KOPT-K1 (cell line): ENCODE measurements around the gene FTO.
A peak's percentile ranks its signal among the peaks of the same experiment; 100 is the strongest.

ENCODE experiments used
- H3K27ac ChIP-seq: fragments of 200-600 bp; sonication (generic); 2 replicates; pipeline ENCODE4 v1.5.1; 2016; ENCODE audit warnings: antibody characterized with exemption, mild to moderate bottlenecking, low read depth, low read length; ENCODE audit not compliant: poor library complexity, severe bottlenecking
- H3K36me3 ChIP-seq: fragments of 200-600 bp; sonication (generic); 2 replicates; pipeline ENCODE4 v1.5.1; 2017; ENCODE audit warnings: antibody characterized with exemption, mild to moderate bottlenecking, low read length, moderate library complexity; ENCODE audit not compliant: insufficient read depth
- H3K9me3 ChIP-seq: fragments of 200-600 bp; sonication (generic); 2 replicates; pipeline ENCODE4 v1.5.1; 2017; ENCODE audit warnings: antibody characterized with exemption, low read length, mild to moderate bottlenecking; ENCODE audit not compliant: insufficient read depth, poor library complexity, severe bottlenecking

Gene FTO

DNA sequence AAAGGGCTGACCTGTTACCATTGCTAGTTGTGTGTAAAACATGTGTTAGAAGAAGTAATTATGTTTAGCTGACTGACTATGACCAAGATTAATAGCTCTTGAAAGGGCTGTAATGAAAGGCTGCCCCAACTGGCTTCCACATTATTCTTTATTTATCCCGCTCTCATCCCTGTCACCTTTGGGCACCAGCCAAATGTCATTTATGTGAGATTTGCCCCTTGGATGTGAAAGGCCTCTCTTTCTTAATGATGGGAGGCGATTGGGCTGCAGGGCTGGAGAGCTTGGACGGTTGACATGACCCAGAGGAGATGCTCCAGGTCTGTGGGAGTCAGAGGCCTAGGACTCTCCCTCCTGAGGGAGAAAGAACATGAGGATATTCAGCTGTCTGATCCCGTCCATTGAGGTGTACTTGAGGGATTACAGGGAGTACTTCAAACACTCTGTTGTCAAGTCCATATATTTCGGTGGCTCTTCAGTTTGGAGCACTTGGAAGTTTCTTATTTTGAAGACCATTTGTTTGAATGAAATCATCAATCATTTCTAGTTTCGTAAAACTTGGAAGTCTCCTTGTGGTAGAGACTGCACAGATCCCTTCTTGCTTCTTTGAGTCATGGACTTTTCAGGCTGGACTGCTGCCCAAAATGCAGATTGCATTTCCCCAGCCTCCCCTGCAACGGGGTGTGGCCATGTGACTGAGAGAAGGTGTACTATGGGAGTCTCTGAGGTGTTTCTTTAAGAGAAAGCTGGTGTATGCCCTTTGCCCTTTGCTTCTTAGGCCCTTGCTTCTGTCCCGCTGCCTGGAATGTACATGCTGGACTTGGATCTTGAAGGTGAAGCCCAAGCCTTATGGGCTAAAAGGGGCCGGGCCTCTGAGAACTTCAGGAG, 51.3 kb downstream of the FTO start:
- no peaks in the 10 kb centered on the region for H3K36me3 ChIP-seq
- no peaks in the 10 kb centered on the region for H3K9me3 ChIP-seq
- H3K27ac ChIP-seq = no peak overlapping the region

- H3K9me3 ChIP-seq = no peaks in the 10 kb centered on the region
- H3K36me3 ChIP-seq = no peaks in the 10 kb centered on the region
- H3K27ac ChIP-seq = no peak overlapping the region
Measured at GRCh38 chr16:53756275-53756996, 52.5 kb downstream of the FTO start.

- Histone ChIP-seq H3K27ac (no peak overlapping the region), H3K9me3 (no peaks in the 10 kb centered on the region), H3K36me3 (no peaks in the 10 kb centered on the region)
Measured at GRCh38 chr16:53757971-53758609, 54.1 kb downstream of the FTO start.

DNA sequence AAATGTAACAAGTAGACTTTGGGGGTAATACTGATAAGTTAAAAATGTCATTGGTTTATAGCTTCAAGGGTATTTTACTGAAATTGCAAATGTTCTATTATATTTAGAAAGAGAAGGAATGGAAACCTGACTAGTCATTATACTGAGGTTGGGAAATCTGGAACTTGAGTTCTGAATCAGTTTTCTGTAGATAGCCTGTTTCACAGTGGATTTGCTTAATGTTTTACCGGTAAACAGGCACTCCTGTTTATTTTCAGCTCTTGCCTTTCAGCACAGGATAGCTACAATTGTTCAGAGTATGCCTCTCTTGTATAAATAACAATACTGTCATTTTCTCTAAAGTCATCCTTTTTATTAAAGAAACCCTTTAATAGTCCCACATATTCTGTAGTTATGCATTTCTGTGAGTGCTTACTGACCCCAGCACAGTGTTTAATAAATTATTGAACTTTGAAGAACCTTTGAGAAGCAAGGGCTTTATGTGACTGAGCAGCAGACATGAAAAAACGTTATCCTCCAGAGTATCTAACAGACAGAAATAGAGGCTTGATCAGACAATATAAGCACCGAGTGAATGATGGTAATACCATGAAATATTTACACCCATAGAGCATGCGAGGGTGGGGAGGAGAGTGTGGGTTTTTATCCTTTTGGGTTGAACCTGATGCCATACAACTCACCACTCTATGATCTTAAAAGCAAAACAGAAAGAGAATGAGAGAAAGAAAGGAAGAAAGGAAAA, 58.2 kb downstream of the FTO start:
- Histone ChIP-seq H3K9me3 (no peaks in the 10 kb centered on the region), H3K36me3 (no peaks in the 10 kb centered on the region), H3K27ac (no peak overlapping the region)

DNA sequence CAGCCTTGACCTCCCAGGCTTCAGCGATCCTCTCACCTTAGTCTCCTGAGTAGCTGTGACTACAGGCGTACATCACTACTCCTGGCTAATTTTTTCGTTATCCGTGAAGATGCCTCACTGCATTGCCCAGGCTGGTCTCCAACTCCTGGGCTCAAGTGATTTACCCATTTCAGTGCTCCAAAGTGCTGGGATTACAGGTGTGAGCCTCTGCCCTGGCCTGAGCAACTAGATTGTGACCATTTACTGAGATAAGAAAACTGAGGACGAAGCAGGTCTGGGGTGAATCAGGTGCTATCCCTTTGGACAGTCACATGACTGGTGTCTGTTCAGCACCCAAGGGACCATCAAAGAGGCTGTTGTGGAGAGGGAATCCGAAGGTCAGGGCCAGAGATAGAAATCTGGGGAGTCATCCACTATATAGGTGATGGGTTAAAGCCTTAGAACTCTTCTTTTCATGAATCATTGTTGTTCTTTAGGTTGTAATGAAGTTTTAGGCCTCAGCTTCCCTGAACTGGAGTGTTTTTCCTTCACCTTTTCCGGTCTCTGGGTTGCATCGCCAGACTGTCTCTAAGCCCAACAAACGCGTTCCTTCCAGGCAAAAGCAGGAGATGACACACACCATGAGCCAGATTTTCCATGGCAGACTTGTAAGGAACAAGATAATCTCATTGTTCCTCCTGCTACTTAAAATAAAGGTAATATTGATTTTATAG, 62.5 kb downstream of the FTO start:
- no peaks in the 10 kb centered on the region for H3K9me3 ChIP-seq

DNA sequence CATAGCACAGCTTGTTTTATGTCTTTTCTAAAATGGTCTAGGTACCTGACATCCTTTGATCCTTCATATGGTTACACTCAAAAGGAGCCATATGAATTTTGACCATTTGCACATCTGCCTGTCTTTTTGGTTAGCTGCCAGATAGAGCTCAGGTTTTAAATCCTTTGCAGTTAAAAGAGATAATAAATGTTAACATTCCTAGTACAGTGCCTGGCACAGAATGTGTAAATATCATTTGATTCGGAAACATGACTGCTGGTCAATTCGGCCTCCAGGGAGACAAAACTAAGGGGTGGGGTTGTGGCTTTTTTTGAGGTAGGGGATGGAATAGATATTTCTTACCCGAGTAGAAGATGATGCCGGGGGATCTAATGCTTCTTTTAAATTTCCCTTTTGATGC, 64.2 kb downstream of the FTO start:
- Histone ChIP-seq H3K9me3 (no peaks in the 10 kb centered on the region), H3K36me3 (no peaks in the 10 kb centered on the region), H3K27ac (no peak overlapping the region)

More for the DNA sequence above, 62.5 kb downstream of the FTO start:
- no peak overlapping the region for H3K27ac ChIP-seq
- H3K36me3 ChIP-seq = no peaks in the 10 kb centered on the region

DNA sequence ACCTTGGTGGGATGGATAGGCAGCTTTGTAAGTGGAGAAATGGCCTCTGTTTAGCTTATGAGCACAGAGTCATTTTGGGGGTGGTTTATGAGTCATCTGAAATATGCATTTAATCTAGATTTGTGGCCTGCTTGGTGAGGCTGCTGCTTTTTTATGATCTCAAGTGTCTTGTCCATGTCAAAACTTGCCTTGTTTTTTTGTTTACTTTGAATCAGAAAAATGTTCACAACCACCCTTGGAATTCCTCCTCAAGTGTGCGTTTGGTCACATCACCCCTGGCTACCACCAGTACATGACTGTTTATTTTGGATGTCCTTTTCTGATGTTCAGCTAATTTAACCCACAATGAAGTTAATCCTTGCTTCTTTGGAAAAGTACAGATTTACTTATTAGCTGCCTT, 64.6 kb downstream of the FTO start:
- Histone ChIP-seq H3K27ac (no peak overlapping the region), H3K36me3 (no peaks in the 10 kb centered on the region), H3K9me3 (no peaks in the 10 kb centered on the region)

GRCh38 chr16:53769185-53769584, 65.2 kb downstream of the FTO start:
- Histone ChIP-seq H3K36me3 (no peaks in the 10 kb centered on the region), H3K9me3 (no peaks in the 10 kb centered on the region), H3K27ac (no peak overlapping the region)

DNA sequence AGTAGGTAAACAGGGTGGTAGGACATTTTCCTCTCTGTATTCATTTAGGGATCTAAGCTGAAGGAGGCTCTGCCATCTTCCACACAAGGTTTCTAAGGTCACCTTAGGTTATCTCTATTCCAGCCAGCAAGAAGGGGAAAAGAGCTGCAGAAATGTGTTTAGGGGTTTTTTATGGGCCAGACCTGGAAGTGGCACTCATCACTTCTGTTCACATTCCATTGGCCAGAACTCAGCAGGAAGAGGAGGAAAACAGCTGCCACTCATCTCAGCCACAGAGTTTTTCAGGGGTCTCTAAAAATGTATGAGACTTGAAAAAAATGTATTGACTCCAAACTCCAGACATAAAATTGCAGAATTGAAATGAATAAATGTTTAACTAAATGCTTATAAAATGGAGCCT, 65.8 kb downstream of the FTO start:
- Histone ChIP-seq H3K27ac (no peak overlapping the region), H3K36me3 (no peaks in the 10 kb centered on the region), H3K9me3 (no peaks in the 10 kb centered on the region)

GRCh38 chr16:53770641-53771040, 66.7 kb downstream of the FTO start:
- H3K27ac ChIP-seq = no peak overlapping the region
- no peaks in the 10 kb centered on the region for H3K9me3 ChIP-seq
- no peaks in the 10 kb centered on the region for H3K36me3 ChIP-seq

DNA sequence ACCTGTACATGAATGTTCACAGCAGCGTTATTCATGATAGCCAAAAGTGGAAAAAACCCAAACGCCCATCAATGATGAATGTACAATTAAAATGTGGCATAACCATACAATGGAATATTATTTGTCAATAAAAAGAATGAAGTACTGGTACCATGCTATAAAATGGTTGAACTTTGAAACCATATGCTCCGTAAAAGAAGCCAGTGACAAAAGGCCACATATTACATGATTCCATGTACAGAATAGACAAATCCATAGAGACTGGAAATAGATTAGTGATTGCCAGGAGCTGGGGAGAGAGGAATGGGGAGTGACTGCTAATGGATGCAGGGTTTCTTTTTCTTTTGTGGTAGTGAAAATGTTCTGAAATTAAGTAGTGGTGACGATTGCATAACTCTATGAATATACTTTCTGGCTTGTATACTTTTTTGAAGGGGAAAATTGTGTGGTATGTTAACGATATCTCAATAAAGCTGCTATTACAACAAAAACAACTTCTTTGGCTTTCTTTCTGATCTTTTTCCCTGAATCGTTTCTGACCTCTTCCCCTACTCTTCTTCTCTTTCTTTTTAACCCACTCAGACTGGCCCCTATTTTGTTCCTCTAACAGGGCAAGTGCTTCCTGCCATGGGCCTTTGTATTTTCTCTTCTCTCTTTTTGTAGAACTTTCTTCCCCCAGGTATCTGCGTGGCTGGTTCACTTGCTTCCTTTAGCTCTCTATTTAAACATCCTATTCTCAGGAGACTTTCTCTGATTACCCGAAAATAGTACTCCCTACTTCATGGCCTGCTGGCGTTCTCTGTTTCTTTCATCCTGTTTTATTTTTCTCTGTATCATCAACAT, 67.9 kb downstream of the FTO start:
- Histone ChIP-seq H3K27ac (no peak overlapping the region), H3K36me3 (no peaks in the 10 kb centered on the region)

GRCh38 chr16:53773150-53773846, 69.3 kb downstream of the FTO start:
- H3K9me3 ChIP-seq = no peaks in the 10 kb centered on the region
- H3K27ac ChIP-seq = peak overlapping the region; percentile 24

More for the DNA sequence above, 67.9 kb downstream of the FTO start:
- H3K9me3 ChIP-seq = no peaks in the 10 kb centered on the region

GRCh38 chr16:53773881-53774280, 69.9 kb downstream of the FTO start:
- no peaks in the 10 kb centered on the region for H3K36me3 ChIP-seq
- peak overlapping the region; percentile 24 for H3K27ac ChIP-seq
- no peaks in the 10 kb centered on the region for H3K9me3 ChIP-seq

More at GRCh38 chr16:53773150-53773846, 69.3 kb downstream of the FTO start:
- H3K36me3 ChIP-seq = no peaks in the 10 kb centered on the region
